HFFc6 (cell line): ENCODE measurements around the gene POLR3B. TPM values are rescaled to one million over a fixed set of nuclear protein-coding genes. Genes with fewer than 3 reads are reported as not detected.
A peak's percentile ranks its signal among the peaks of the same experiment; 100 is the strongest.

Source experiments
- DNase-seq: peaks from one replicate; pipeline ENCODE4 v3.0.0-alpha.2; 2018
- H3K27ac Mint-ChIP-seq: 2 replicates; pipeline ENCODE4 v1.8.0; 2020; ENCODE audit warnings: mild to moderate bottlenecking, mixed read lengths
- H3K27me3 Mint-ChIP-seq: 2 replicates; pipeline ENCODE4 v1.8.0; 2021; ENCODE audit warnings: mild to moderate bottlenecking, moderate library complexity, mixed read lengths; ENCODE audit not compliant: insufficient read depth
- H3K36me3 Mint-ChIP-seq: 2 replicates; pipeline ENCODE4 v1.8.0; 2021; ENCODE audit warnings: low read depth, mixed read lengths
- H3K4me1 Mint-ChIP-seq: 2 replicates; pipeline ENCODE4 v1.8.0; 2020; ENCODE audit warnings: low read depth, mixed read lengths
- H3K4me3 Mint-ChIP-seq: 2 replicates; pipeline ENCODE4 v1.8.0; 2020; ENCODE audit warnings: mild to moderate bottlenecking, moderate library complexity, mixed read lengths
- H3K9me3 Mint-ChIP-seq: 2 replicates; pipeline ENCODE4 v1.8.0; 2020; ENCODE audit warnings: mild to moderate bottlenecking, mixed read lengths
- total RNA-seq, 6 experiments: library from RNA; stranded (reverse); fragmentation: NEBNext Ultra II Directional; extraction: Animal tissue kit (Norgen Biotek cat#: 25700); gene quantifications; 2 replicates in 1 of 6; 3 replicates in 5 of 6; pipeline ENCODE4 v1.2.3, GENCODE V29; 2021
- TF ChIP-seq, protein P1 (sequence below): fragments of 200-600 bp; sonication (generic); IDR thresholded peaks from 2 replicates; pipeline ENCODE4 v1.5.0; 2021; ENCODE audit warnings: antibody characterized with exemption, mild to moderate bottlenecking

The POLR3B gene
- total RNA-seq, 6 experiments from 2014 or later: 16.4 to 18.8 (median 17.3) TPM

DNA sequence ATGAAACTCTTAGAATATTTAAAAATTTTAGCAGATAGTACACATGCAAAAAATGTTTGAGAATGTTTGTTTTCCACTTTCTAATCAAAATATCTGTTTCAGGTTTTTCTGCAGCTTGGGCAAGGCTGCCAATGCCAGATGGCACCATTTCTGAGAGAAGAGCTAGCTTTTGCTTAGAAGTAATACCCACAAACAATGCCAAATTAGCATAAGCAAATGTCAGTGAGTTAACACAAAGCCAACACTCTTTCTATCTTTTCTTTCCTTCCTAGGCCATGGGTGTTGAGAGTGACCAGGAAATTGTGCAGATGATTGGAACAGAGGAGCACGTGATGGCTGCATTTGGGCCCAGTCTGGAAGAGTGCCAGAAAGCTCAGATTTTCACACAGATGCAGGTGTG lies 35.2 kb downstream of the POLR3B start:
- H3K4me3 Mint-ChIP-seq: no peak overlapping the region
- no peaks in the 10 kb centered on the region for H3K4me1 Mint-ChIP-seq
- TF ChIP-seq, protein P1, sequence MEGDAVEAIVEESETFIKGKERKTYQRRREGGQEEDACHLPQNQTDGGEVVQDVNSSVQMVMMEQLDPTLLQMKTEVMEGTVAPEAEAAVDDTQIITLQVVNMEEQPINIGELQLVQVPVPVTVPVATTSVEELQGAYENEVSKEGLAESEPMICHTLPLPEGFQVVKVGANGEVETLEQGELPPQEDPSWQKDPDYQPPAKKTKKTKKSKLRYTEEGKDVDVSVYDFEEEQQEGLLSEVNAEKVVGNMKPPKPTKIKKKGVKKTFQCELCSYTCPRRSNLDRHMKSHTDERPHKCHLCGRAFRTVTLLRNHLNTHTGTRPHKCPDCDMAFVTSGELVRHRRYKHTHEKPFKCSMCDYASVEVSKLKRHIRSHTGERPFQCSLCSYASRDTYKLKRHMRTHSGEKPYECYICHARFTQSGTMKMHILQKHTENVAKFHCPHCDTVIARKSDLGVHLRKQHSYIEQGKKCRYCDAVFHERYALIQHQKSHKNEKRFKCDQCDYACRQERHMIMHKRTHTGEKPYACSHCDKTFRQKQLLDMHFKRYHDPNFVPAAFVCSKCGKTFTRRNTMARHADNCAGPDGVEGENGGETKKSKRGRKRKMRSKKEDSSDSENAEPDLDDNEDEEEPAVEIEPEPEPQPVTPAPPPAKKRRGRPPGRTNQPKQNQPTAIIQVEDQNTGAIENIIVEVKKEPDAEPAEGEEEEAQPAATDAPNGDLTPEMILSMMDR: no peak
- H3K36me3 Mint-ChIP-seq: peaks cover 35% of the 10 kb centered on the region
- no peaks in the 10 kb centered on the region for H3K27me3 Mint-ChIP-seq
- no peak for DNase-seq
- no peaks in the 10 kb centered on the region for H3K9me3 Mint-ChIP-seq
- no peak overlapping the region for H3K27ac Mint-ChIP-seq

DNA sequence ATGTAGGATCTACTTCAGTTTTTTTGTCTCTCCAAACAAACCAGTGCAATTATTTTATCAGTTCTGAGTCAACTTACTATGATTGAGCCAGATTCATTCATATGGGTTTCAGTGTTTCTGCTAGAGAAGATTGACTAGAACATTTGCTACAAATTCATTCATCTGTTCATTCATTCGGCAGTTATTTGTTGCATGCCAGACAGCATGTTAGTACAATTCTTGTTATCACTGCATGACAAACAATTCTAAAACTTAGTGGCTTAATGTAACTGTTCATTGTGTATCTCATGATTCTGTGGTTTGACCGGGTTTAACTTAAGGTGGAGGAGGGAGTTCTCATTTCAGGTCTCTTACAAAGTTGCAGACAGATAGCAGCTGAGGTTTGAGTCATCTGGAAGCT lies 52.3 kb downstream of the POLR3B start:
- Mint-ChIP-seq H3K36me3 (peaks cover 23% of the 10 kb centered on the region), H3K9me3 (no peaks in the 10 kb centered on the region), H3K27me3 (no peaks in the 10 kb centered on the region), H3K4me1 (peaks cover 14% of the 10 kb centered on the region), H3K27ac (no peak overlapping the region), H3K4me3 (no peak overlapping the region)
- TF ChIP-seq, protein P1: no peak
- no peak for DNase-seq

DNA sequence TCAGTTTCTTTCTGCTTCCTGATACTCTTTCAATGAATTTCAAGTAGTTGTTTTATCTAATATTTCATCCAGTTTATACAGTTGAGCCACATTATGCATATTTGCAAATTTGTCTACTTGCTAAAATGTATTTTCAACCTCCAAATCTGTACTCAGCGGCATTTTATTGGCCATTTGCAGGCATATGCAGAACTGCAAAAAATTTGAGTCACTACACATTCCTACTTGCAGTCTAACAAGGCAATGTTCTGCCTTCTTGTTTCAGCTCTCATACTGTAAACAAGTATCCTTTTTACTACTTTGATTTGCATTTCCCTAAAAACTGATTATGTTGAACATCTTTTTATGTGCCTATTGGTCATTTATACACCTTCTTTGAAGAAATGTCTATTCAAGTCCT lies 55.0 kb downstream of the POLR3B start:
- H3K36me3 Mint-ChIP-seq: peaks cover 31% of the 10 kb centered on the region
- H3K4me1 Mint-ChIP-seq: peaks cover 33% of the 10 kb centered on the region
- no peak for DNase-seq
- H3K4me3 Mint-ChIP-seq: no peak overlapping the region
- TF ChIP-seq, protein P1: no peak
- no peaks in the 10 kb centered on the region for H3K27me3 Mint-ChIP-seq
- H3K27ac Mint-ChIP-seq: no peak overlapping the region
- H3K9me3 Mint-ChIP-seq: no peaks in the 10 kb centered on the region

DNA sequence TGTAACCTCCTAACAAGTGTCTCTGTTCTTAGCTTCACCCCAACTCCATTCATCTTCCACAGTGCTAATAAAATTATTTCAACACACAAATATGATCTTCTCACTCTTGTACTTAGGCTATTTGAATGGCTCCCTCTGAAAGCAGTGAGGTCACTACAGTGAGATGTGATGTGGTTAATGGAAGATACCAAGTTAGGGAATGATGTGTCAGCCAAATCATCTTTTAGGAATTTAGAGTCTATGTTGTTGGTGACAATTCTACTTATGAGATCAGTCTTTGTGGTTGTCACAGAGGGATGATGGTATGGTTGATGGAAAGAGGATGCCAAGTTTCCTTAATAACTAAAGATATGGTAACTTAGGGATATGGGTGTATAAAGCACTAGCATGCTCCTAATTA lies 57.6 kb downstream of the POLR3B start:
- Mint-ChIP-seq H3K4me1 (peaks cover 48% of the 10 kb centered on the region), H3K9me3 (no peaks in the 10 kb centered on the region)

GRCh38 chr12:106416273-106416672 lies 58.7 kb downstream of the POLR3B start:
- TF ChIP-seq, protein P1: no peak
- Mint-ChIP-seq H3K9me3 (no peaks in the 10 kb centered on the region), H3K27ac (no peak overlapping the region), H3K27me3 (no peaks in the 10 kb centered on the region), H3K4me3 (no peak overlapping the region), H3K36me3 (peaks cover 32% of the 10 kb centered on the region), H3K4me1 (peaks cover 48% of the 10 kb centered on the region)
- DNase-seq: no peak

More for the DNA sequence above, 57.6 kb downstream of the POLR3B start:
- peak overlapping the region; percentile 27 for H3K27ac Mint-ChIP-seq
- TF ChIP-seq, protein P1: no peak
- peak; percentile 49 for DNase-seq
- H3K4me3 Mint-ChIP-seq: no peak overlapping the region
- H3K36me3 Mint-ChIP-seq: peaks cover 35% of the 10 kb centered on the region
- no peaks in the 10 kb centered on the region for H3K27me3 Mint-ChIP-seq
